Stimulated activated CD8-positive, alpha-beta memory T cell treated with anti-CD3 and anti-CD28 coated beads, Interleukin-2, amount 100 ng/mL, for 1 hour (primary cell): ENCODE results near the gene PJVK.

Experiments
- DNase-seq, 2 donors: peaks; one replicate each; pipeline ENCODE4 v3.0.0-alpha.2; 2020; ENCODE audit warnings: low read depth in 2 of 2

Gene PJVK

DNA sequence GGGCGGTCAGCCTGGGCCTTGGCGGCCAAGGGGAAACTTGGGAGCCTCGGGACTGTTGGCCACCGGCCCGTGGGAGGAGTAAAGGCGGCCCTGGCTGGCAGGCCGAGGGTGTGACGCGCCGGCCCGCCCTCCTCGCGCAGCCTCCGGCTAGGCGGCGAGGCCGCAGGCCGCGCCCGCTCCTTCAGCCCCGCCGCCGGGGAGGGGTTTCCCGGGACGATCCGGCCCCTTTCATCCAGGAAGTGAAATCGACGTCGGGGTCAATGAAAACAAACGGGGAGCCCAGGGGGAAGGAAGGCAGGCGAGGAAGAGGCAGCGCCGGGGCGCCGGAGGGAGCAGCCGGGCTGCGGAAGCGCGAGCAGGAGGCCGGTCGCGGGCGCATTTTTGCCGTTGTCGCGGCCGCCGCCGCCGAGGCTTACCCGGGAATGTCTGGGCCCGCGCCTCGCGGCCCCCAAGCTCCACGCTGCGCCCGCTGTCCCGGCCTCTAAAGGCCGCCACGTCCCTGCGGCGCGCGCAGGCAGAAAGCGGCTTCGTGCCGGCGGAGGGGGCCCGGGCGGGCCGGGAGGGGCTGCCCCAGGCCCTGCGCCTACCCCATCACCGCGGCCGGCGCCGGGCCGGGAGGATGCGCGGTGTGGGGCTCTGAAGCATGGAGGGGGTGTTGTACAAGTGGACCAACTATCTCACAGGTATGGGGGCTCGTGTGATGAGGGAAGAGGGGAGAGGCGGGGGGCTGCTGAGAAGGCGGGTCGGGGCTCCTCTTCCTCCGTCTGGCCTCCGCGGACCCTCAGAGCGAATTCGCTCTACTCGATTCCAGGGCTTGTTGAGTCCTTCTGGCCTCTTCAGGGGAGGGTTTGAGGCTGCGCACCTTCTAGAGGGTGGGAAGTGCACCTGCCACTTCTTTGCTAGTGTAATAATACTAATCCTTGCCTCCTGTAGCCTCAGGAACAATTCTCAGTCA, 29.3 kb downstream of the PJVK start, which contains the start of gene PLEKHA3:
TSS of gene PLEKHA3 (plus strand) at position 231 of the 955 bp plus-strand sequence. CDS start at position 644, 413 bp downstream.
- DNase-seq: peak; percentile 52 to 57

DNA sequence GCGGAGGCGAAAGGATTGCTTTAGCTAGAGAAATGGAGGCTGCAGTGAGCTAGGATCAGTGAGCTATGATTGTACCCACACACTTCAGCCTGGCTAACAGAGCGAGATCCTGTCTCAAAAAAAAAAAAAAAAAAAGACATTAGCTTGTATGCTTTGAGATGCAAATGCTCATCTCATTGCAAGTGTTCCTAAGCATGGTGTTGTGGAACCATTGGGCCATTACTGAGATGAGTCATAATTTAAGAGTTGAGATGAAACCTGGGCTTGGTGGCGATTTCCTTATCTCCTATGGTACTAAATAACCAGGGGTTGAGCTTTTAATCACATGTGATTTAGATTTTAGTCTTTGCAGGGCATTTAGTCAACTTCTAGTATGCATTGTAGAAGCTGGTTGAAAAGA, 31.3 kb downstream of the PJVK start:
- DNase-seq: no peak

DNA sequence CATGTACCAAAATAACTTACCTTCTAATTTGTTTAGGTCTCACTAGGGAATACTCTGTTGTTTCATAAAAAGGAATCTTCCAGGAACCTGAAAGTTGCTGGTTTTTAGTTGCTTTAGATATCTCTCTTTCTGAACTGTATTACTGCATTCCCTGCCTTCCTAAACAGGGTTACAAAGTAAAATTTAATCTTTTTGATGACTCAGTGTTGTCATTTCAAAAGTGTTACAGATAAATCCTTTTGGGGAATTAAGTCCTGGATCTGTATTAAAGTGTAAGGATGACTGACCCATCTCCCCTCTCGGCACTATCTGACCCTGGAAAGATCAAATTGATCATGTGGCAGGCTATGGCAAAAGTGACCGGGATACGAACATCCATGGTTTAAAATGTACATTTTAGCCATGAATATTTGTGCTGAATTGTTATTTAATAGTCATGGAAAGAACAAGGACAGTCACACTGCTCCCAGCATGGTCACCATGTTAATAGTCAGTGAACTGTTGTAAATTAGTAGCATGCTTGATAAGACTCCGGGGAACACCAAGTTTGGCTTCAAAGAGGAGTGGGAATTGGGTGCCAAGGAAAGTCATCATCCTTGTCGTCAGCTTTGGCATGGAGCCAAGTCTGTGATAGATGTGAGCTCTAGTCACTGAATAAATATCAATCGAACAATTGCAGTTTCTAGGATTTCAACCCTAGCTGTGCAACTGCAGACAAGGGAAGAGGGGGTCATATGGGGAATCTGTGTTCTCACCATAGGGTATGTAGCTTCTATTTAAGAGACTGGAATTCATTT, 33.3 kb downstream of the PJVK start:
- DNase-seq: no peak

DNA sequence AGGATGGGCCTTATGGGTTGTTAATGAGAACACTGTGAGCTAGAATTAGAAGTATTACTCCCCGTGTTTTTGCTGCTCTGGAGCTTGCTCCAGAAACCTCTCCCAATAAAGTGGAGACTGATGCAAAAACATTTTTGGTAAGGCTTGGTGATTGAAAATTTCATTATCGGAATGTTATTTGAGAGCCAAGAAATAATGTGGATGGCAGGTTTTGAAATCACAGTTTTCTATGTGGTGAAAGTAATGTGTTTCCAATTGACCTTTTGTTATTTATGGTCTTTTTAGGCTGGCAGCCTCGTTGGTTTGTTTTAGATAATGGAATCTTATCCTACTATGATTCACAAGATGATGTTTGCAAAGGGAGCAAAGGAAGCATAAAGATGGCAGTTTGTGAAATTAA, 34.2 kb downstream of the PJVK start:
- no peak for DNase-seq

DNA sequence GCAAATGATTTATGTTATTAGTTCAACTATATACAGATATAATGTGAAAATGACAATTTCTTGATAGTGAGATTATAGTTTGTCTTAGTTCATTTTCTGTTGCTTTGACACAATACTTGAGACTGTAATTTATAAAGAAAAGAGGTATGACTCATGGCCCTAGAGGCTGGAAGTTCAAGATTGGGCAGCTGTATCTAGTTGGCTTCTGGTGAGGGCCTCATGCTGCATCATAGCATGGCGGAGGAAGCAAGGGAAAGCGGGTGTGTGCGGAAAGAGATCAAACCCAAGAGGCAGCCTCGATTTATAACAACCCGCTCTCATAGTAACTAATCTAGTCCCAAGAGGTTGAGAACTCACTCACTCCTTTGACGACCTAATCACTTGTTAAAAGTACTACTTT, 40.4 kb downstream of the PJVK start:
- no peak for DNase-seq

DNA sequence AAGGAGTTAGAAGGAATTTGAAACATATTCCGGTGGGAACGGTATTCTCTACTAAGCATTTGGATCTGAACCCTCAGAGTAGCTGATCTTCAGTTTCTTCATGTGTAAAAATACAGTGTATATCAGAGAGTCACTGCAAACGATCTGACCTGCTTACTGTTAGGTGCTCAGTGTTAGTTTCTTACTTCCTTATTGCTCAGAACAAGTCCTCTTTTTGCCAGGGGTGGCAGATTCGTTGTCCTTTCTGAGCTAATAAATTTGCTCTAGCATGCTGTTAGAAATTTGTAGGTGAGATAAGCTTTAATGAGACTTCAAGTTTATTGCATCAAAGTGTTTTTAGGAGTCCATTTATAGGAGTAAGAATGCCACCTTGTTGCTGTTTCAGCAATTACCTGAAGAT, 44.9 kb downstream of the PJVK start:
- DNase-seq: no peak

DNA sequence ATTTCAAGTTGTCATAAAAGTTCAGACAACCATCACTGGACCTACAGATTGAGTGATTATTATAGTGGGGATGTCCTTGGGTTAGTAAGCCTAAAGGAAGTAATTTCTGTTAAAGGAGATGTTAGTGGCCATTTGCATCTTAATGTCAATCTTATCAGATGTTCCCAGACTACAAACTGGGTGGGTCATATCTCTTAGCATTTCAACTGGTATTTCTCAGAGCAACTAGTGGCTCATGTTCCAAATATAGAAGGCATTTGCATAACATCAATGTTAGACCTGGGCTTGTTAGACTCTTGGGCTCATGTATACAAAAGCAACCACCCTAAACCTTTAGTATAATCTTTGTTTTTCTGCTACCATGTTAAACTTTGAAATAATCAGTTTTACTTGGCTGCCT, 47.0 kb downstream of the PJVK start:
- no peak for DNase-seq

DNA sequence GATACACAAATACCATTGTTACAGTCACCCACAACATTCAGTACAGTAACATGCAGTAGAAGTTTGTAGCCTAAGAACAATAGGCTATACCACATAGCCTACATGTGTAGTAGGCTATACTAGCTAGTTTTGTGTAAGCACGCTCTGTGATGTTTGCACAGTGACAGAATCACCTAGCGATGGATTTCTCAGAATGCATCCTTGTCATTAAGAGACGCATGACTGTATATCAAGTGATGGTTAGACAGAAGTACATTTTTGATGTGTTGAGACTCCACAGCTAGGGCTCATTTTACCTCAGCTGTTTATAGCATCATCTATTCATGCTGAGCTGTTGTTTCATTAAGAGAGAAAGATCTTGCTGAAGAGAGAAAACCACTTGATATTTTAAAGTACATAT, 48.5 kb downstream of the PJVK start:
- no peak for DNase-seq

DNA sequence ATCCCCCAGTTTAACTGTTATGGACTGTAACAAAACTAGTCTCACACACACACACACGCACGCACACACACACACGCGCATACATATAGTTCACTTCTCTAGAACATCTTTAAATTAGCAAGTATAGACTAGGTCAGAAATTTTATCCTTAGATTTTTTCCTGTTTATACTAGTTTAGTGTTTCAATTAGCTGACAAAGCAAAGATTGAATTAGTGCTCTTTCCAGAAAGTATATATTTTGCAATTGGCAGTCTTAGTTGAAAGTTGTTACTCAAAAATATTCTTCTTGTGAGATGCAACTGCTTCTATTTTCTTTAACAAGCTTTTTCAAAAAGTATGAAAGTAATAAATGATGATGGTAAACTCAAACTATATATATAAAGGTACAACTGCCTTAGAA, 51.6 kb downstream of the PJVK start:
- no peak for DNase-seq

DNA sequence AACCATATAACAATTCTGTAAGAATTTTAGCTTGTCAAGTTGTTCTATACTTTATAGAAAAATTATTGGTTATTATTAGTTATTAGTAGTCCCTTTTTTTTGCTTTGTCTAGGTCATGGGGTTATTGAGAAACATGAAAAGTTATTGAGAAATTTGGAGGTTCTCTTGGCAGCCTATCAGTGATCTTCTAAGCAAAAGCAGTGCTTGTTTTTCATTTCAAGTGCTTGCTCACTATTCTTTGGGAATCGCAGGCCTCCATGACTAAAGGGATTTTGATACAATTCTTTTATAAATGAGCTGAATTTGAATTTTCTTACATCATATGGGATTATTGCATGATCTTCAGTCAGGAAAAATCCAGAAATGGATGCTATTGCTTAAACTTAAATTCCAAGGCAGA, 54.9 kb downstream of the PJVK start:
- no peak for DNase-seq

DNA sequence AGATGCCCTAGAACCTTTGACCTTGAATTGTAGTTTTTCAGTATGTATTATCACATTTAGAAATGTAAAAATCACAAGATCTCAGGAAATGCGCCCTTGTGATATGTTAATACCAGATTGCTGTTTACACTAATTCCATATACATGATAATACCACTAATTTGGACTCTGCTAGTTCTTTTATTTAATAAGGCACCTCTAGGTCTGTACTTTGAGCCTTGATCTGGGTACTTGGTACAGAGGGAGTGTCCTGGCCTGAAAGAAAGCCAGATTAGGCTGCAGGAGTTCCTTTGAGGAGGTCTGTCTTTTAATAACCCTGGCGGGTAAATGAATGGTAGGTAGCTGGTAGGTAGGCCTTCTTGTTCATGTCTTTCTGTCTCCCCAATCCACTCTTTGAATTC, 55.3 kb downstream of the PJVK start:
- DNase-seq: no peak

DNA sequence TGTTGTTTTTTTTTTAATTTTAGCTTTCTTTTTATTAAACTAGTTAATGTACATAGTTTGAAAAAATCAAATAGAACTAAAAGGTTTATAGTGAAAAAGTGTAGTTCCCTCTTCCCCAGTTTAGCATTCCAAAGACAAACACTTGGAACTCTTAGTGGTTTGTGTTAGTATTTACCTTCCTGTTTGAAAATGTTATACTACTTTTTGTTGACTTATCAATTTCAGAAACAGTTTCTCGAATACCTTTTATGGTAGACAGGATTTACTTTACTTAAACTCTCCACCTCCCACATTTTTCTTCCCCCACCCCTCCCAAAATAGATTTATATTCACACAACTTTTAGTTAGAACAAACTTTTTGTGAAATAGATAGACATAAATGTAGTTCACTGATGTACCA, 55.8 kb downstream of the PJVK start:
- no peak for DNase-seq

DNA sequence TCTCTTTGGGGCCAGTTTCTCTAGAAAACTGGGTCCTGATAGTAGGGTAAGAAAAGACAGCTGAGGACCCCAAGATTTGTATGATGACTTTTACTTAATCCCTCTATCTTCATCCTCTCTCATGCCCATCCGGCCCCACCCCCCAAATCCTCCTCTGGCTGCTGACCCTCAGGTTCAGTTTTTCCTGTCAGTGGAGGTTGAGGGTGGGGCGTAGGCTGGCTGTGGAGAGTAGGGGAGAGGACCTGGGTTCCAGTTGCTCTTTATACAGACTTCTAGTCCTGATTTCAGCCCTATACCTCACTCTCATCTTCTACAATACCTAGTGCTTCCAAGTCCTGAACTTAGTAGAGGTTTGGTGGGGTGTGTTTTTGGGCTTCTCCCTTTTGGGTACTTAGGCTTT, 57.5 kb downstream of the PJVK start:
- DNase-seq: no peak

DNA sequence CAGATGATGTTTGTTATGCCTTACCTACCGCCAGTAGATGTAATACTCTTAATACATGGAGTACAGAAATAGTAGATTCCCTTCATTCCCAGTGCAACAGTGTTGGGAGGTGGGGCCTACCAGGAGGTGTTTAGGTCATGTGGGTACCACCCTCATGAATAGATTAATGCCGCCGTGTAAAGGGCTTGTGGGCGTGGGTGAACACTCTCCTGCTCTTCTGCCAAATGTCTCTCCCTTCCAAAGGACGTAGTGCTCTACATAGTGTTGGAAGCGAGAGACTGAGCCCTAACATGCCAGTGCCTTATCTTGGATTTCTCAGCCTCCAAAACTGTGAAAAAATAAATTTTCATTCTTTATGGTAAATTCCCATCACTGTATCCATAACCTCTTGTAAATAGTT, 59.2 kb downstream of the PJVK start:
- no peak for DNase-seq
